HUES64 (cell line): ENCODE data around the gene IGFALS.
A peak's percentile ranks its signal among the peaks of the same experiment; 100 is the strongest.

ENCODE experiments used
- H3K27ac ChIP-seq: 2 replicates; pipeline ENCODE4 v1.7.0; 2013; ENCODE audit warnings: low read depth, low read length, inconsistent platforms
- H3K27me3 ChIP-seq: 2 replicates; pipeline ENCODE4 v1.6.1; 2013; ENCODE audit warnings: mild to moderate bottlenecking, low read length; ENCODE audit not compliant: insufficient read depth
- H3K36me3 ChIP-seq: 2 replicates; pipeline ENCODE4 v1.6.1; 2013; ENCODE audit warnings: mild to moderate bottlenecking, low read length; ENCODE audit not compliant: insufficient read depth
- H3K4me1 ChIP-seq: 2 replicates; pipeline ENCODE4 v1.6.1; 2013; ENCODE audit warnings: mild to moderate bottlenecking, low read length, moderate library complexity; ENCODE audit not compliant: insufficient read depth
- H3K4me3 ChIP-seq: 2 replicates; pipeline ENCODE4 v1.5.1; 2013; ENCODE audit warnings: mild to moderate bottlenecking, low read length, moderate library complexity
- H3K9ac ChIP-seq: 2 replicates; pipeline ENCODE4 v1.6.1; 2013; ENCODE audit warnings: mild to moderate bottlenecking, low read depth, low read length
- H3K9me3 ChIP-seq: 2 replicates; pipeline ENCODE4 v1.6.1; 2013; ENCODE audit warnings: low read depth, low read length; ENCODE audit not compliant: insufficient read depth
- WGBS: fragments of 150-250, 120-280 bp; methylation state at CpG from one replicate; pipeline ENCODE4 v1.1.7; 2013; ENCODE audit warnings: missing lambda C conversion rate; 5-methylcytosine and 5-hydroxymethylcytosine counted together

Gene IGFALS

DNA sequence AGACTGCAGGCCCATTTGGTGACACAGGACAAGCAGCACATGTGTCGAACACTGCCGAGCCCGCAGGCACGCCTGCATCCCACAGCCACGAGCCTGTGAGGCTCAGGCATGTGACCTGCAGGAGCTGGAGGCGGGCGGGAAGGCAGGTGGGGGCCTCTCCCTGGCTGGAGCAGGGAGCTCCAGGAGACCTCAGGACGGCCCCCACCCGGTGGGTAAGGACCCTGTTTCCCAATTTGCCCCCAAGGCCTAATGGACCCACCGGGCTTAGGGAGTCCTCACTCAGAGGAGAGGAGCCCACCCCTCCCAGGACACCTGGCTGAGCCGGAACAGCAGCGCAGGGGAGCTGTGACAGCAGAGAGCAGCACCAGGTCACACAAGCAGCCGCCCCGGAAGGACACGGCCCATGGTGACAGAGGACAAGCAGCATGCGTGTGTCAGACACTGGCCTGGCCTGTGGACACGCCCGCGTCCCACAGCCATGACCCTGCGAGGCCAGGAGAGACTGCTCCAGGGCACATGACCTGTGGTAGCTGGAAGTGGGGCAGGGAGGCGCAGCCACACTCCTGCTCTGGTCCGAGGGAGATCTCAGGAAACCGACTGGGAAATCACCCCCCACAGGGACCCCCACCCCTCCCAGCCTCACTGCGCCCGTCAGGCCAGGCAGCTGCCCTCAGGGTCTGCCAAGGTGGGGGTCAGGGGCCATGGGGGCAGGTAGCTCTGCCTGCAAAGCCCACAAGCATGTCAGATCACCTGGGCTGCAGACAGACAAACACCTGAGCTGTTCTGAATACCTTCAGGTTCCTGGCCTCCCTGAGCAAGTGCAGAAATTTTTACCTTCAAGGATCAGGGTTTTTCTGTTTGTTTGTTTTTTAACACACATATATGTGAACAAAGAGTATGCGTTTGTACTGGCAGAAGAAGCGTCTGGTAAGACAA is 13.5 kb downstream of the IGFALS start:
- H3K4me3 ChIP-seq = no peak overlapping the region
- H3K9me3 ChIP-seq = no peaks in the 10 kb centered on the region
- peaks cover 36% of the 10 kb centered on the region for H3K36me3 ChIP-seq
- no peak overlapping the region for H3K9ac ChIP-seq
- H3K27ac ChIP-seq = no peak overlapping the region
- 92% methylated on average over 27 of the region's 27 CpGs for WGBS
- H3K27me3 ChIP-seq = no peaks in the 10 kb centered on the region
- no peaks in the 10 kb centered on the region; the same call in 1 of the 2 replicates for H3K4me1 ChIP-seq

DNA sequence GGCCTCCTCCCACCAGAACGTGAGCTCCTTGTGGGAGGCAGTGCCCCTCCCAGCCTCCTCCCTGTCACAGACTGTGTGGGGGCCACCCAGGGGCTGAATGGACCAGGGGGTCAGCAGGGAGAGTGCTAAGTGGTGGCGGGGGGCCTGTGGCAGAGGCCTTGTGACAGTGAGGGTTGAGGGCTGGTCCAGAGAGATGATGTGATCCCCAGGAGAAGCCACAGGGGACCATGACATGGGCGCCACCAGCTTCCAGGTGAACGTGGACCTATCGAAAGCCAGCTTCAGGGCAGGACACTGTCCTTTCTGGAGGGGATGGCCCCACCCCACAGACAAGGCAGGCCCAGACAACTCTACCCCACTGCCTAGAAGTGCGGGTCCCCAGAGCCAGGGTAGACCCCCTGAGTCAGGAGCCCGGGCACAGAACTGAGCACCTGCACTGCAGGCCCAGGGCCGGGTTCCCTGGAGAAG is 14.2 kb downstream of the IGFALS start:
- WGBS = 93% methylated on average over 8 of the region's 8 CpGs
- Histone ChIP-seq H3K9ac (no peak overlapping the region), H3K4me3 (no peak overlapping the region), H3K27me3 (no peaks in the 10 kb centered on the region), H3K9me3 (no peaks in the 10 kb centered on the region), H3K27ac (no peak overlapping the region), H3K36me3 (peaks cover 35% of the 10 kb centered on the region), H3K4me1 (no peaks in the 10 kb centered on the region; the same call in 1 of the 2 replicates)

DNA sequence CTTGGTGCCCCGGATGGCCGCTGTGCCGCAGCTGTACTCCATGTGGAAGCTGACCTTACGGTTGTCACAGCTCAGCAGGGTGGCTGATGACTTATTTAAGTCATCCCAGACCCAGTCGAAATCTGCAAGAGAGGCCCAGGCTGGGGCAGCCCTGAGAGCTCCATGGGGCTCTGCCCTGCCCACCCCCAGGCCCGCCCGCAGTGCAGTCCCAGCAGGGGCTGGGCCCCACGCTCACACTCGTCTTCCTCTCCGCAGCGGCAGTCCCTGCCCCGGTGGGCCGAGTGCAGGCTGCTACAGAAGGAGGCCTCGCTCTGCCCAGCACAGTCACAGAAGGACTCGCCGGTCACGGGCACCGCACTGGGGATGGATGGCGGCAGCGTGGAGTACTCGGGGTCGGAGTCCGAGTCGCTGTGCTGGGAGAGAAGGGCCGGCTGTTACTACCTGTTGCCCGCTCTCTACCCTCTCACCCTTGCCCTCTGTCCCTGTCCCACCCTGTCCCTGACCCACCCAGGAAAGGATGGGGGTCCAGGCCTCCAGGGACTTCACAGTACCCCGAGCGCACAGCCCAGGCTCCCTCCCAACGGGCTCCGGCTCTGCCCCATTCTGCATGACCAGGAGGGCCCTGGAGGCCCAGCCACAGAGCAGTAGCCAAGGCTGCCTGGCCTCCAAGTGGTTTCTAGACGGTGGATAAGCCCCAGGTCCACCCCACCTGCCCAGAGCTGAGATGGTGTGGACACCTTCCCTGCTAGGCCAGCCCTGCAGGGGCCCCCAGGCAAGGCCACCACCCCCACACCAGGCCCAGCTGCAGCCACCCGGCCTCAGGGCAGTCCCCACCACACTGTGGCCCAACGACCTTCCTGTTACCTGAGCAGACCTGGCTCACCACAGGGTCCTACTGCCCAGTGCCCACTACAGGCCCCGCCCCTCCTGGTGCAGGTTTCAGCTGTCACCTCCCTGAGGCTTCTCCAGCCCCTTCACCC is 15.0 kb downstream of the IGFALS start:
- Histone ChIP-seq H3K4me3 (no peak overlapping the region), H3K36me3 (peaks cover 35% of the 10 kb centered on the region), H3K9ac (no peak overlapping the region), H3K9me3 (no peaks in the 10 kb centered on the region), H3K4me1 (no peaks in the 10 kb centered on the region; the same call in 1 of the 2 replicates), H3K27ac (no peak overlapping the region), H3K27me3 (no peaks in the 10 kb centered on the region)
- 91% methylated on average over 34 of the region's 34 CpGs for WGBS

DNA sequence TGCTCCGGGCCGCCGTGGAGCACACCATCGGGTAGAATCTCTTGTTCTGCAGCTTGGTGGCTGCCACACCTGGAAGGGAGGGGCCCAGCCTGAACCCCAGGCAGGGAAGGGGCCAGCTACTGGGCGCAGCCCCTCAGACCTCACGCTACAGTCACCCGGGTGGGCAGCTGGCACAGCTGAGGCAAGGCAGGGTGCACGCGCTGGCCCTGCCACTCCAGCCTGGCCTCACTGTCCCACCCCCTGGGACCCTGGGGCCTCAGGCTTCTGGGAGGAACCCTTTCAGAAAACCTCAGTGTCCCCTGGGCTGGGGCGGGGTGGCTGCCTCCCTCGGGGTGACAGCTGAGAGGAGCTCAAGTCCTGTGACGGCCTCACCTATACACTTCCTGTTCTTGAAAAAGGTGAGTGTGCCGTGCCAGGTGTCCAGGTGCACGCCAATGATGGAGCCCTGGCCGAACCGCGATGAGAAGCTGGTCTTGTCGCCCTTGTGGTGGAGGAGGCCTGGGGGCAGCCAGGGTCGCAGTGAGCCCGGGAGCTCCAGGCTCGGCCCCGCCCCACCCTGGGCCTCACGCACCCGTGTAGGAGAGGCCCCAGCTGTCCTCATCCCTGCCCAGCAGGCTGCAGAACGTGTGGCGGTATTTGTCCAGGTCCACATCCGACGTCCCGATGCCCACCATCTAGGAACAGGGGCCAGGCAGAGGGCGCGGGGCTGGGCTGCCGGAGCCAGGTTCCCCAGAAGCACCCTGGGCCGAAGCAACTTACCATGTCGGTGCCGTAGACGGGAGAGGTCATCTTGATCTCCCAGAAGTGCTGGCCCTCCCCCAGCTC is 15.9 kb downstream of the IGFALS start:
- H3K36me3 ChIP-seq = peaks cover 35% of the 10 kb centered on the region
- no peak overlapping the region for H3K9ac ChIP-seq
- no peaks in the 10 kb centered on the region; the same call in 1 of the 2 replicates for H3K4me1 ChIP-seq
- no peaks in the 10 kb centered on the region for H3K27me3 ChIP-seq
- H3K4me3 ChIP-seq = no peak overlapping the region
- WGBS = 94% methylated on average over 36 of the region's 36 CpGs
- H3K27ac ChIP-seq = no peak overlapping the region
- no peaks in the 10 kb centered on the region for H3K9me3 ChIP-seq

DNA sequence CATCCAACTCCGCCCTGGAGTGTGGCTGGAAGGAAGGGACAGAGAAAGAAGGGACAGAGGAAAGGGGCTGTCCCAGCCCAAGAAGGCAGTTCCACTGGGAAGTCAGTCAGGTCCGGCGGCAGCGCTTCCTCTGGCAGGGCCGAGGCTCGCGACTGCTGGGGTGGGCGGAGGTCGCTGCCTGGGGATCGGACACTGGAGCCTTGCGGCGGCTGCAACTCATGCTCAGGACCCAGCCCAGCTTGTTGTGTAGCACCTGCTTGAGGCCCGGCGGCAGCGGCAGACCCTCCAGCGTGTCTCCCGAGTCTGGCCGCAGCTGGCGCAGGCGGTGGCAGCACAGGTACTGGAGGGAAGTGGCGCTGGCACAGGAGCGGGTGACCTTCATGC is 16.5 kb downstream of the IGFALS start:
- H3K36me3 ChIP-seq = peaks cover 35% of the 10 kb centered on the region
- no peak overlapping the region for H3K4me3 ChIP-seq
- no peak overlapping the region for H3K9ac ChIP-seq
- 95% methylated on average over 22 of the region's 22 CpGs for WGBS
- H3K27ac ChIP-seq = no peak overlapping the region
- H3K9me3 ChIP-seq = no peaks in the 10 kb centered on the region
- no peaks in the 10 kb centered on the region for H3K27me3 ChIP-seq
- no peaks in the 10 kb centered on the region; the same call in 1 of the 2 replicates for H3K4me1 ChIP-seq

DNA sequence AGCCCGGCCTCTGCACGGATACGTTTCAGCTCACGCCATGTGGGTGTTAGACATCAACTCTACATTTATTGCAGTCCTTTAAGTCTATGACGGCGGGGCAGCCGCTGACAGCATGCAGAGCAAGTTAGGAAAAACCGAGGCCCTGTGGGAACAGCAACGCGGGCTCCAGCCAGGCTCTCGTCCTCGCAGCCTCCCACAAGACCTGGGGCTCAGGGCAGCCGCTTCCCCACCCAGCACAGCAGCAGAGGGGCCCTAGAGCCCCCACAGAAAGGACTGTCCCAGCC is 16.9 kb downstream of the IGFALS start:
- Histone ChIP-seq H3K4me3 (no peak overlapping the region), H3K4me1 (no peaks in the 10 kb centered on the region; the same call in 1 of the 2 replicates), H3K36me3 (peaks cover 35% of the 10 kb centered on the region), H3K9ac (no peak overlapping the region), H3K27me3 (no peaks in the 10 kb centered on the region), H3K9me3 (no peaks in the 10 kb centered on the region), H3K27ac (no peak overlapping the region)
- 97% methylated on average over 13 of the region's 13 CpGs for WGBS

DNA sequence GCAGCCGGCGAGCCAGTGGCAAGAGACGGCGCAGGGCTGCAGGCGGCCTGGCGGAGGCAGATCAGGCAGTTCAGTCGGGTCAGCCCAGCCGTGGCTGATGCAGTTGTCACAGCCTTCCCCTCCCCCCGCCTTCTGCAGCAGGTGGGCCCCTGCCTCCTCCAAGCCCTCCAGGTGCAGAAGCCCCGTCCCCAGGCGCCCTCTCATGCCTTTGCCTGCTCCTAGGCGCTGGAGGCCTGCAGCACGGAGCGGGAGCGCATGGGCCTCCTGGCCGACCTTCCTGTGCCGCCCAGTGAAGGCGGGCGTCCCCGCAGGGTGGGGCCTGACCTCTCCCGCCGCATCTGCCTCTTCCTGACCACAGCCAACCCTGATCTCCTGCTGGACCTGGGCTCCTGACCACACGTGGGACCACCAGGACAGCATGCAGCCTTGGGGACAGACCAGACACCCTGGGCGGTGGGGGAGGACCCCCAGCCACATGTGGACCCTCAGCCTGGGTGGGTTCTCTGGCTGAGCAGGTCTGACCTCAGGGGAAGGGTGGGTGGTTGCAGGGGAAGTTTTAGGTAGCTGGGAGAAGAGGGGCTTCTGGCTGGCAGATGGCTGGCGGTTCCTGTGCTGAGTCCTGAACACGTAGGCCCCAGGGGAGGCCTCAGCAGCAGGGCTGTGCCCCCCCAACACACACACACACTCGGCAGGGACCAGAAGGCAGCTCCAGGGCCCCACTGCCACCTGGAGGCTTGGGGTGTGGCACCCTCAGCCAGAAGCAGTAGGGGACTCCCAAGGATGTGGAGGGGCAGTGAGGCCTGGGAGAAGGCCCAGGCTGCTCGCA is 17.4 kb downstream of the IGFALS start:
- H3K4me3 ChIP-seq = no peak overlapping the region
- no peak overlapping the region for H3K9ac ChIP-seq
- H3K27ac ChIP-seq = no peak overlapping the region
- no peaks in the 10 kb centered on the region for H3K27me3 ChIP-seq
- no peaks in the 10 kb centered on the region; the same call in 1 of the 2 replicates for H3K4me1 ChIP-seq
- 96% methylated on average over 28 of the region's 28 CpGs for WGBS
- H3K36me3 ChIP-seq = peaks cover 35% of the 10 kb centered on the region
- H3K9me3 ChIP-seq = no peaks in the 10 kb centered on the region

DNA sequence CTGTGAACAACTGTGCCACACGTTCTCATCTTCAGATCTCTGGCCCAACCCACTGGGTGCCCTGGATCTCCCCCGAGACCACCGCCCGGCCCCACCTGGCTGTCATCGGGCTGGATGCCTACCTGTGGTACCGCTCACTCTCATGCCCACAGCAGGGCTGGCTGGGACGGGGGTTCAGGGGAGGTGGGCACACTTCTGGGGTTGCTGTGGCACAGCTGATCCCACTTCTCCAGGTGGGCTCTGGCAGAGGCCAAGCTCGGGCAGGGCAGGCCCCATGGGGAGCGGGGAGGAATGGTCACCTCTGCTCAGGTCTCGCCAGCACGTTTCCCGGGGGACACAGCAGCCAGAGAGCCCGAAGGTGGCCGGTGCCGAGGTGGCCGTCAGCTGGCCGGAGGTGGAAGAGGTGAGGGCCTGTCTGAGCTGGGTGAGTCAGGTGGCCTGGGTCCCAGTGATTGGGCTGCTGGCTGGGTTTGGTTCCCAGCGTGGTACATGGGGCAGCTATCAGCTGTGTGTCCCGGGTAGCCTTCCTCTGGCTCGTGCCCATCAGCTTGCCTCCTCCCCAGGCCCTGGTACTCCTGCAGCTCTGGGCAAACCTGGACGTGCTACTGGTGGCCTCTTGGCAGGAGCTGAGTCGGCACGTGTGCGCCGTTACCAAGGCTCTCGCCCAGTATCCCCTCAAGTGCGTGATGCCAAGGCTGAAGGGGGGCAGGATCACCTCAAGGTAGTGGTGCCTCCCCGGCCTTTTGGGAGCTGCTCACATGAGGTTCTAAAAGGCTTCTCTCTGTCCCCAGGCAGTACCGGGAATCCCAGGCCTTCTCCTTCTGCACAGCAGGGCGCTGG is 18.3 kb downstream of the IGFALS start:
- Histone ChIP-seq H3K4me1 (no peaks in the 10 kb centered on the region; the same call in 1 of the 2 replicates), H3K27me3 (no peaks in the 10 kb centered on the region), H3K9me3 (no peaks in the 10 kb centered on the region), H3K9ac (0 out of 2 replicates have a peak overlapping the region, but pooled peaks have one; percentile 98), H3K36me3 (peaks cover 30% of the 10 kb centered on the region), H3K27ac (no peak overlapping the region), H3K4me3 (no peak overlapping the region)
- 95% methylated on average over 30 of the region's 30 CpGs for WGBS

DNA sequence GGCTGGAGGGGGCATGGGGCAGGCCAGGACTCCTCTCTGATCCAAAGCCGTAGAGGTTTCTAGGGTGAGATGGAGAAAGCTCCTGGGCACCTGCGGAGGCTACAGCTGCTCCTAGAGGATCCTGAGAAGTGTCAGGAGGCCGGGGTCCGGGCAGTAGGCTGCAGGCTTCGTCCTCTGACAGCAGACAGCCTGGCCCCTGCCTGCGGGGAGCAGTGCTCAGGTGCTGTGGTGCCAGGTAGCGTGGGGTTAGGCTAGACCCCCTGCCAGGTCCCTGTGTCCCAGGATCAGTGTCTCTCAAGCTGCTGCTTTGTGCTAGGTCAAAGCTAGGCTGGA is 19.1 kb downstream of the IGFALS start:
- Histone ChIP-seq H3K9me3 (no peaks in the 10 kb centered on the region), H3K27me3 (no peaks in the 10 kb centered on the region), H3K9ac (0 out of 2 replicates have a peak overlapping the region, but pooled peaks have one; percentile 98), H3K4me1 (no peaks in the 10 kb centered on the region; the same call in 1 of the 2 replicates), H3K36me3 (peaks cover 30% of the 10 kb centered on the region), H3K27ac (no peak overlapping the region), H3K4me3 (peak overlapping the region; percentile 93)
- WGBS = 93% methylated on average over 7 of the region's 7 CpGs
